Loucy (cell line): Measurements from ENCODE around the gene FRMD4A.

Experiments
- H2AFZ ChIP-seq: fragments of 200-600 bp; sonication (generic); 2 replicates; pipeline ENCODE4 v1.6.0; 2016; ENCODE audit warnings: antibody characterized with exemption, mild to moderate bottlenecking, low read length, moderate library complexity
- H3F3A ChIP-seq: fragments of 200-600 bp; 2 replicates; pipeline ENCODE4 v1.6.0; 2016; ENCODE audit warnings: antibody characterized with exemption, low read depth, mild to moderate bottlenecking
- H3K27me3 ChIP-seq: fragments of 200-600 bp; sonication (generic); 2 replicates; pipeline ENCODE4 v1.6.1; 2014; ENCODE audit warnings: low read length, mild to moderate bottlenecking; ENCODE audit not compliant: insufficient read depth, poor library complexity, severe bottlenecking
- H3K36me3 ChIP-seq: fragments of 200-600 bp; sonication (generic); 2 replicates; pipeline ENCODE4 v1.6.1; 2016; ENCODE audit warnings: low read length; ENCODE audit not compliant: insufficient read depth
- H3K4me1 ChIP-seq: fragments of 200-600 bp; sonication (generic); 2 replicates; pipeline ENCODE4 v1.5.1; 2014; ENCODE audit warnings: low read length, mild to moderate bottlenecking; ENCODE audit not compliant: insufficient read depth, poor library complexity, severe bottlenecking
- H3K4me2 ChIP-seq: fragments of 200-600 bp; sonication (generic); 2 replicates; pipeline ENCODE4 v1.6.0; 2014; ENCODE audit warnings: antibody characterized with exemption, low read length, low read depth, mild to moderate bottlenecking; ENCODE audit not compliant: poor library complexity, severe bottlenecking
- H3K4me3 ChIP-seq: fragments of 200-600 bp; sonication (generic); 2 replicates; pipeline ENCODE4 v1.5.1; 2014; ENCODE audit warnings: low read length, mild to moderate bottlenecking, mixed read lengths; ENCODE audit not compliant: poor library complexity, severe bottlenecking
- H3K79me2 ChIP-seq: fragments of 200-600 bp; sonication (generic); 2 replicates; pipeline ENCODE4 v1.6.1; 2014; ENCODE audit warnings: low read length; ENCODE audit not compliant: insufficient read depth
- H3K9ac ChIP-seq: fragments of 200-600 bp; sonication (generic); 2 replicates; pipeline ENCODE4 v1.6.0; 2014; ENCODE audit warnings: mild to moderate bottlenecking, low read depth, low read length, moderate library complexity; ENCODE audit not compliant: poor library complexity, severe bottlenecking
- H3K9me2 ChIP-seq: fragments of 200-600 bp; sonication (generic); replicated peaks from 2 replicates; pipeline ENCODE4 v1.6.1; 2016; ENCODE audit warnings: low read depth, low read length, mixed read lengths
- H3K9me3 ChIP-seq: fragments of 200-600 bp; sonication (generic); 2 replicates; pipeline ENCODE4 v1.6.1; 2014; ENCODE audit warnings: mild to moderate bottlenecking, antibody characterized with exemption, low read length, low read depth; ENCODE audit not compliant: insufficient read depth
- H4K20me1 ChIP-seq: fragments of 200-600 bp; sonication (generic); 2 replicates; pipeline ENCODE4 v1.6.0; 2014; ENCODE audit warnings: antibody characterized with exemption, low read length, mild to moderate bottlenecking; ENCODE audit not compliant: insufficient read depth, poor library complexity, severe bottlenecking
- CTCF ChIP-seq: fragments of 200-600 bp; sonication (generic); conservative IDR thresholded peaks from 2 replicates; pipeline ENCODE4 v1.5.1; 2014; ENCODE audit warnings: mild to moderate bottlenecking, antibody characterized with exemption, low read length
- EZH2phosphoT487 ChIP-seq: fragments of 200-600 bp; IDR thresholded peaks from 2 replicates; pipeline ENCODE4 v1.6.1; 2018; ENCODE audit warnings: antibody characterized with exemption, mild to moderate bottlenecking, moderate library complexity, borderline replicate concordance

FRMD4A gene

GRCh38 chr10:13913897-13914296 lies 416.8 kb downstream of the FRMD4A start:
- Histone ChIP-seq H3K9me3 (no peaks in the 10 kb centered on the region), H3K9me2 (no peaks in the 10 kb centered on the region), H2AFZ (no peak overlapping the region), H3K27me3 (no peaks in the 10 kb centered on the region), H3F3A (no peaks in the 10 kb centered on the region), H3K4me2 (no peak overlapping the region), H3K36me3 (no peaks in the 10 kb centered on the region), H3K4me1 (no peaks in the 10 kb centered on the region), H3K4me3 (no peak overlapping the region), H3K79me2 (no peaks in the 10 kb centered on the region), H4K20me1 (no peaks in the 10 kb centered on the region), H3K9ac (no peak overlapping the region)
- TF ChIP-seq CTCF (no peak), EZH2phosphoT487 (no peak)

- H4K20me1 ChIP-seq, result no peaks in the 10 kb centered on the region
- H3K79me2 ChIP-seq, result no peaks in the 10 kb centered on the region
- no peak overlapping the region for H2AFZ ChIP-seq
- no peaks in the 10 kb centered on the region for H3K9me3 ChIP-seq
- no peaks in the 10 kb centered on the region for H3K9me2 ChIP-seq
- H3K4me3 ChIP-seq, result no peak overlapping the region
- no peaks in the 10 kb centered on the region for H3K27me3 ChIP-seq
- no peaks in the 10 kb centered on the region for H3K36me3 ChIP-seq
- no peak overlapping the region for H3K4me2 ChIP-seq
- no peaks in the 10 kb centered on the region for H3F3A ChIP-seq
- no peaks in the 10 kb centered on the region for H3K4me1 ChIP-seq
- no peak for TF ChIP-seq CTCF
- no peak for TF ChIP-seq EZH2phosphoT487
- no peak overlapping the region for H3K9ac ChIP-seq
These were observed 418.8 kb downstream of the FRMD4A start for GRCh38 chr10:13911821-13912520.

- no peaks in the 10 kb centered on the region for H3K9me3 ChIP-seq
- H3K27me3 ChIP-seq, result no peaks in the 10 kb centered on the region
- no peak for TF ChIP-seq EZH2phosphoT487
- TF ChIP-seq CTCF, result no peak
- no peak overlapping the region for H3K4me3 ChIP-seq
- no peaks in the 10 kb centered on the region for H3K9me2 ChIP-seq
- H2AFZ ChIP-seq, result no peak overlapping the region
- no peaks in the 10 kb centered on the region for H4K20me1 ChIP-seq
- H3F3A ChIP-seq, result no peaks in the 10 kb centered on the region
- H3K36me3 ChIP-seq, result no peaks in the 10 kb centered on the region
- no peak overlapping the region for H3K9ac ChIP-seq
- no peaks in the 10 kb centered on the region for H3K79me2 ChIP-seq
- H3K4me1 ChIP-seq, result no peaks in the 10 kb centered on the region
- H3K4me2 ChIP-seq, result no peak overlapping the region
These were observed 421.0 kb downstream of the FRMD4A start for GRCh38 chr10:13909516-13910258.
